Measurements from ENCODE around the gene CCHCR1.

The CCHCR1 gene

GRCh38 chr6:31125586-31126363, 31.8 kb downstream of the CCHCR1 start:
- DNase-seq: no peak

GRCh38 chr6:31125162-31125561, 32.4 kb downstream of the CCHCR1 start:
- no peak for DNase-seq

GRCh38 chr6:31122791-31123706, 34.6 kb downstream of the CCHCR1 start:
- DNase-seq: no peak

- DNase-seq: no peak
Measured at GRCh38 chr6:31121131-31121790, 36.3 kb downstream of the CCHCR1 start.

GRCh38 chr6:31120151-31120915, 37.3 kb downstream of the CCHCR1 start, which contains the start of gene CDSN:
CDSN (minus strand) TSS chr6:31120446; CDS start chr6:31120419, 27 bp downstream.
- no peak for DNase-seq

GRCh38 chr6:31118178-31118577, 39.4 kb downstream of the CCHCR1 start:
- no peak for DNase-seq

- DNase-seq: no peak
Measured at GRCh38 chr6:31116661-31117385, 40.8 kb downstream of the CCHCR1 start.

GRCh38 chr6:31115941-31116560, 41.6 kb downstream of the CCHCR1 start:
- DNase-seq: no peak

GRCh38 chr6:31114970-31115849, 42.4 kb downstream of the CCHCR1 start:
- no peak for DNase-seq

- DNase-seq: no peak
Measured at GRCh38 chr6:31114541-31114878, 43.1 kb downstream of the CCHCR1 start, which contains the start of gene PSORS1C1. PSORS1C1 (plus strand) TSS chr6:31114800; CDS start chr6:31129633, 14,833 bp downstream.

- DNase-seq: no peak
Measured at GRCh38 chr6:31113861-31114540, 43.6 kb downstream of the CCHCR1 start.

- no peak for DNase-seq
Measured at GRCh38 chr6:31112478-31112877, 45.1 kb downstream of the CCHCR1 start, which contains the start of gene C6orf15. C6orf15 (minus strand) TSS chr6:31112575; CDS start chr6:31112555, 20 bp downstream.

- DNase-seq: no peak
Measured at GRCh38 chr6:31111712-31112111, 45.9 kb downstream of the CCHCR1 start.

GRCh38 chr6:31110825-31111582, 46.6 kb downstream of the CCHCR1 start:
- DNase-seq: no peak

GRCh38 chr6:31107052-31107451, 50.5 kb downstream of the CCHCR1 start:
- DNase-seq: no peak

GRCh38 chr6:31103136-31103535, 54.5 kb downstream of the CCHCR1 start:
- no peak for DNase-seq

- no peak for DNase-seq
Measured at GRCh38 chr6:31098449-31098938, 59.1 kb downstream of the CCHCR1 start.

- no peak for DNase-seq
Measured at GRCh38 chr6:31096656-31097055, 60.9 kb downstream of the CCHCR1 start.

GRCh38 chr6:31096215-31096614, 61.4 kb downstream of the CCHCR1 start:
- no peak for DNase-seq
